Measurements from ENCODE around the gene PADI1.

GRCh38 chr1:17289721-17290120 is 84.8 kb downstream of the PADI1 start:
- no peak for TF ChIP-seq POLR2A (IDR thresholded peaks at IDR 0.05)
- TF ChIP-seq CTCF (IDR thresholded peaks at IDR 0.05 in 4 of 5, conservative IDR thresholded peaks at IDR 0.05 in 1 of 5) = no peak

Data from gastrocnemius medialis (tissue), 4 donors.